Lung (tissue), 12 donors: ENCODE data around the gene EFHC2. TPM values are rescaled to one million over a fixed set of nuclear protein-coding genes. Genes with fewer than 3 reads are reported as not detected.

Experiments used
- ATAC-seq: fragments of 200-7000 bp; cut with Tn5 transposase; one replicate; pipeline ENCODE4 v1.9.1; 2020; ENCODE audit warnings: moderate number of reproducible peaks; ENCODE audit not compliant: insufficient read depth, low FRiP score
- DNase-seq, 3 donors: peaks; one replicate each; pipeline ENCODE4 v3.0.0-alpha.2; 2013 to 2017
- H3K27ac ChIP-seq, 2 donors: one replicate each; pipeline ENCODE4 v1.5.1; 2013; ENCODE audit warnings: mild to moderate bottlenecking in 2 of 2, moderate library complexity in 2 of 2, control low read depth in 1 of 2, inconsistent platforms in 1 of 2, low read depth in 1 of 2, low read length in 1 of 2
- H3K27me3 ChIP-seq, 3 donors: one replicate each; pipeline ENCODE4 v1.5.1; 2013; ENCODE audit warnings: low read length in 2 of 3; ENCODE audit not compliant: control insufficient read depth in 3 of 3, insufficient read depth in 3 of 3
- H3K36me3 ChIP-seq, 4 donors: one replicate each; pipeline ENCODE4 v1.5.1; 2013; ENCODE audit warnings: low read length in 4 of 4, mild to moderate bottlenecking in 1 of 4, moderate library complexity in 1 of 4; ENCODE audit not compliant: control insufficient read depth in 4 of 4, insufficient read depth in 4 of 4
- H3K4me1 ChIP-seq, 5 donors: one replicate each; pipeline ENCODE4 v1.5.1; 2013; ENCODE audit warnings: low read length in 5 of 5, mild to moderate bottlenecking in 2 of 5, moderate library complexity in 1 of 5; ENCODE audit not compliant: control insufficient read depth in 5 of 5, insufficient read depth in 5 of 5
- H3K4me3 ChIP-seq: one replicate; pipeline ENCODE4 v1.5.1; 2013; ENCODE audit warnings: mild to moderate bottlenecking, control low read depth, moderate library complexity
- H3K9ac ChIP-seq, 2 donors: one replicate each; pipeline ENCODE4 v1.5.1; 2013; ENCODE audit warnings: low read length in 2 of 2, control low read depth in 1 of 2; ENCODE audit not compliant: insufficient read depth in 1 of 2
- H3K9me3 ChIP-seq, 4 donors: one replicate each; pipeline ENCODE4 v1.5.1; 2013; ENCODE audit warnings: low read length in 3 of 4, mild to moderate bottlenecking in 1 of 4, moderate library complexity in 1 of 4; ENCODE audit not compliant: control insufficient read depth in 4 of 4, insufficient read depth in 3 of 4
- CTCF ChIP-seq: IDR thresholded peaks from 2 replicates; pipeline ENCODE4 v1.5.1; 2012; ENCODE audit warnings: mild to moderate bottlenecking; ENCODE audit errors: control extremely low read depth, extremely low read depth
- WGBS, 2 donors: extraction: QIAGEN DNeasy Blood & Tissue Kit; methylation state at CpG; one replicate each; pipeline ENCODE4 v1.1.7; 2013; 5-methylcytosine and 5-hydroxymethylcytosine counted together
- polyA plus RNA-seq, 2 donors: library from polyadenylated mRNA; stranded (reverse); fragments of 200-250 nt; gene quantifications; one replicate each; pipeline ENCODE4 v1.2.1, GENCODE V29; 2013
- total RNA-seq, 2 donors: library from RNA; depleted of rRNA in 1 of 2; stranded (reverse); fragments of >200 nt in 1 of 2; gene quantifications; one replicate each; pipeline ENCODE4 v1.2.1, GENCODE V29; 2014 to 2021
- donor health status: control.
- donor health status: control.
- donor health status: Bipolar disorder and iron deficiency.
- donor health status: healthy.
- donor health status: DM: yes; HTN: yes; CAD: no.

Gene EFHC2
- total and polyA plus RNA-seq, 4 donors, result 2.4 to 8.3 (median 5.0) TPM

DNA sequence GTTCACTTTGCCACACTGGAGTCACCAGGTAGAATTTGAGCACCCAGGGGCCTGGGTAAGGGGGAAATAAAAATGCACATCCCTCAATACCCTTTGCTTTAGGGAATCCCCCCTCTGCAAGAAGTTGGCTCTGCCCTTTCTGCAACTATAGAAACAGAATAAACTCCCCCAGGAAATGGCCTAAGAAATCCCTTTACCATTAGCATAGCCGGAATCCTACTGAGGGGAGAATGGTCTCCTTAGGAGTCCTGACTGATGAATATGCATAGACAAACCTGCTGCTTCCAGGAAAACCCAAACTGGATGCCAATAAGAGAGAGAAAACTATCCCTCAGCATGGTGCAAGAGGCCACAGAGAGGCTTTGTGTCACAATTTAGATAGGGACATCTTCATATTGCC is 11.0 kb downstream of the EFHC2 start:
- Histone ChIP-seq H3K4me3 (no peak overlapping the region), H3K4me1 (no peaks in the 10 kb centered on the region), H3K36me3 (no peaks in the 10 kb centered on the region), H3K27ac (no peak overlapping the region), H3K9me3 (no peaks in the 10 kb centered on the region), H3K9ac (no peak overlapping the region), H3K27me3 (peaks cover 0 to 28% (median 6%) of the 10 kb centered on the region in 3 donors)
- WGBS, 2 donors, result 29 to 89% methylated on average over 1 of the region's 1 CpG
- ATAC-seq (no peak), DNase-seq (no peak)
- TF ChIP-seq CTCF, result no peak

GRCh38 chrX:44330227-44330626 is 13.2 kb downstream of the EFHC2 start:
- Histone ChIP-seq H3K9ac (no peak overlapping the region), H3K27ac (no peak overlapping the region), H3K36me3 (no peaks in the 10 kb centered on the region), H3K4me3 (no peak overlapping the region), H3K27me3 (peaks cover 0 to 31% (median 6%) of the 10 kb centered on the region in 3 donors), H3K9me3 (no peaks in the 10 kb centered on the region), H3K4me1 (no peaks in the 10 kb centered on the region)
- no peak for ATAC-seq
- WGBS, 2 donors, result 51 to 66% methylated on average over 3 of the region's 3 CpGs
- no peak for DNase-seq
- no peak for TF ChIP-seq CTCF

- TF ChIP-seq CTCF, result no peak
- H3K27me3 ChIP-seq, result peaks cover 2 to 5% (median 3%) of the 10 kb centered on the region in 3 donors
- ATAC-seq (no peak), DNase-seq (no peak)
- H3K36me3 ChIP-seq, result no peaks in the 10 kb centered on the region
- H3K4me1 ChIP-seq, result no peaks in the 10 kb centered on the region
- H3K27ac ChIP-seq, result no peak overlapping the region
- peaks cover 0 to 2% (median under 1%) of the 10 kb centered on the region in 4 donors for H3K9me3 ChIP-seq
- WGBS, 2 donors, result 79 to 90% methylated on average over 1 of the region's 1 CpG
- no peak overlapping the region for H3K9ac ChIP-seq
- H3K4me3 ChIP-seq, result no peak overlapping the region
Measured at GRCh38 chrX:44319550-44319949, 23.9 kb downstream of the EFHC2 start.

DNA sequence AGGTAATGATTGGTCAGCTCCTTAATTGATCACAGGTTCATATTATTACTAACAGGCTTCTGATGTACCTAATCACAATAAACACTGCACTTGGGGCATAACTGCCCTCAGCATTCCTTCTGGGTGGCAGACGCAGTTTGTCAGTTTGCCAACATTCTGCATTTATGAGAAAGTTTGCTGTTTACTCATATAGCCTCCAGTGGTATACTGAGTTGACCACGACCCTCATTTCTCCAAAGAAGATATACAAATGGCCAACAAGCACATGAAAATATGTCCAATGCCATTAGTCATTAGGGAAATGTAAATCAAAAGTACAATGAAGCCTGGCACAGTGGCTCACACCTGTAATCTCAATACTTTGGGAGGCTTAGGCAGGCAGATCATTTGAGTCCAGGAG is 26.3 kb downstream of the EFHC2 start:
- ATAC-seq (no peak), DNase-seq (no peak)
- no peak overlapping the region for H3K9ac ChIP-seq
- H3K9me3 ChIP-seq, result no peaks in the 10 kb centered on the region
- no peaks in the 10 kb centered on the region for H3K36me3 ChIP-seq
- TF ChIP-seq CTCF, result no peak
- H3K27me3 ChIP-seq, result peaks cover 0 to 14% (median 2%) of the 10 kb centered on the region in 3 donors
- H3K4me3 ChIP-seq, result no peak overlapping the region
- WGBS, 2 donors, result 68 to 87% methylated on average over 2 of the region's 2 CpGs
- no peak overlapping the region for H3K27ac ChIP-seq
- H3K4me1 ChIP-seq, result no peaks in the 10 kb centered on the region
